Fibroblast of pulmonary artery (primary cell): ENCODE data around the gene EOLA2.
A peak's percentile ranks its signal among the peaks of the same experiment; 100 is the strongest.
"Not testable (repeated sequence)": the region's sequence is repeated elsewhere in the genome, so short reads cannot be mapped to it uniquely, and the experiment has no call there.

ENCODE experiments used
- DNase-seq: peaks from one replicate; pipeline ENCODE4 v3.0.0-alpha.2; 2010; ENCODE audit warnings: low read depth
- H3K4me3 ChIP-seq: replicated peaks from 2 replicates; pipeline ENCODE4 v1.5.1; 2011; ENCODE audit warnings: low read depth, mild to moderate bottlenecking, control low read depth, low read length, moderate library complexity
- CTCF ChIP-seq: IDR thresholded peaks from 2 replicates; pipeline ENCODE4 v1.5.1; 2011; ENCODE audit warnings: mild to moderate bottlenecking, control low read depth, low read length, inconsistent platforms; ENCODE audit errors: missing control alignments

Gene EOLA2

DNA sequence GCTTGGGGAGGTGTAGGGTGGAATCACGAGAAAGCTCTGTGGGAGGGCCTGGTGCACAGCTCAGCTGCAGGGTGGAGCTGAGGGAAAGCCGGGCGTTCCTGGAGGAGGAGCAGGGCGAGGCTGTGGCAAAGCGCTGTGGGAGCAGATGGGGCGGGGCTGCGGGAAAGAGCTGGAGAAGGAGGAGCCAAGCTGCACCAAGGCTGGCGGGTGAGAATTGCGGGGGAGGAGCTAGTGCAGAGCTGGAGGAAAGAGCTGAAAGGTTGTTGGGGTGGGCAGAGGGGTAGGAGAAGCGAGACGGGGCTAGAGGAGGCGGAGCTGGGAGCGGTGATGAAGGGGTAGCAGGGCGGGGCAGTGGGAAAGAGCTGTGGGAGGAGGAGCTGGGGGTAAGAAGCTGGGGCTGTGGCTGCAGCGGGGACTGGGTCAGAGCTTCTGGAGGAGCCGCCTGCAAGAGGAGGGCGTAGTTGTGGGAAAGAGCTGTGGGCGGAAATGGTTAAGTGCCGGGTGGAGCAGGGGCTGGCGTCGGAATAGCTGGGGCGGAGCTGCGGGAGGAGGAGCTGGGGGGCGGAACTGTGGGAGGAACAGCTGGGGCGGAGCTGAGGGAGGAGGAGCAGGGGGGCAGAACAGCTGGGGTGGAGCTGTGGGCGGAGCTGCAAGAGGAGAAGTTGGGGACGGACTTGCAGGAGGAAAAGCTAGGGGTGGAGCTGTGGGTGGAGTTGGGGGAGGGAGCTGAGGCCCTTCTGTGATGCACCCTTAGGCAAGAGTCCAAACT, 1.8 kb upstream of the EOLA2 start:
- TF ChIP-seq CTCF = no peak
- H3K4me3 ChIP-seq = peak overlapping the region; percentile 62
- DNase-seq = peak; percentile 98

DNA sequence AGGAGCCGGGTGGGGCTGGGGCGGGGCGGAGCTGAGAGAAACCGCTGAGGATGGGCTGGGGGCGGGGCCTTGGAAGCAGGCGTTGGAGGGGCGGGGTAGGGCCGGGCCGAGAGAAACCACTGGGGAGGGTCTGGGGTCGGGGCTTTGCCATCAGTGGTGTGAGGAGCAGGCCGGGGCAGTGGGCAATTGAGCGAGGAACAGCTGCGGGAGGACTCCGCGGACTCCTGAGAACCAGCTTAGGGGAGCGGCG, 1.3 kb upstream of the EOLA2 start:
- peak overlapping the region; percentile 62 for H3K4me3 ChIP-seq
- TF ChIP-seq CTCF = no peak
- no peak for DNase-seq

DNA sequence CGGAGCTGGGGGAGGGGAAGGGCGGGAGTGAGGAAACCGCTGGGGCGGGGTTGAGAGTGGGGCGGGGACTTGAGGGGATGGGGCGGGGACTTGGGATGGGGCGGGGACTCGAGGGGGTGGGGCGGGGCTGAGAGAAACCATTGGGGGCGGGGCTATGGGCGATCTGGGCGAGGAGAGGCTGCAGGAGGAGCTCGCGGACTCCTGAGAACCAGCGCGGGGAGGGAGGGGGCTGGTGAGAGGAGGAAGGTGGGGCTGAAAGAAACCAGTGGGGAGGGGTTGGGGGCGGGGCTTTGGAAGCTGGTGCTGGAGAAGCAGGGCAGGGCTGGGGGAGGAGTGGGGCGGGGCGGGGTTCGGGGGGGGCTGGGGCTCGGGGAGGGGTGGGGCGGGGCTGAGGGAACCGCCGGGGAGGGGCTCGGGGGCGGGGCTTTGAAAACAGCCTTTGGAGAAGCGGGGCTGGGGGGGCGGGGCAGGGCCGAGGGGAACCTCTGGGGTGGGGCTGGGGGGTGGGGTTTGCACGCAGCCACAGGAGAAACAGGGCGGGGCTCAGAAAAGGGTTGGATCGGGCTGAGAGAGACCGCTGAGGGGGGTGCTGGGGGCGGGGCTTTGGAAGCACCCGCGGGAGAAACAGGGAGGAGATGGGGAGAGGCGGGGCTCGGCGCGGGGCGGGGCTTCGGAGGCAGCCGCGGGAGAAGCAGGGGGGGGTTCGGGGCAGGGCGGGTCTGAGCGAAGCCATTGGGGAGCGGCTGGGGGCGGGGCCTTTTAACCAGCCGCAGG, 777 bp upstream of the EOLA2 start:
- peak overlapping the region; percentile 77 for H3K4me3 ChIP-seq
- TF ChIP-seq CTCF = no peak

GRCh38 chrX:149937871-149938426, 342 bp downstream of the EOLA2 start:
- TF ChIP-seq CTCF = no peak
- H3K4me3 ChIP-seq = peak overlapping the region; percentile 77
- DNase-seq = peak; percentile 1

More for the DNA sequence above, 777 bp upstream of the EOLA2 start:
- DNase-seq = peak; percentile 93

DNA sequence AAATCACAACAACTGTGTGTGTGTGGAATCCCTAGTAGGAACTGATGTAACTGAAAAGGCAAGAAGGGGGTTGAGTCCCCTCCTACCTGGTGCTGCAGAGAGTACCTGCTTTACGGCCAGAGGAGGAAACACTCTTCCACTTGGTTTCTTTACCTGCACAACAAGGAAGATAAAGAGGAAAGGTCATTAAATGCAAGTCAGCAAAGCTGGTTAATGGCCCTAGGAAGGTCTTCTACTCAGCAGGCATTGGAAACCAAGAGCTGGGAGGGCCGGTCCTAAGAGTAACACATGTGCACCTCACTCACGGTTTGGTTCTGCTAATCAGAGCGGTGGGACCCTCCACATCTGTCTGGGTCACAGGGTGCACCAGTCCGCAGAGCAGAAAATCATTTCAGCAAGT, 963 bp downstream of the EOLA2 start:
- peak overlapping the region; percentile 77 for H3K4me3 ChIP-seq
- not testable (repeated sequence) for DNase-seq

GRCh38 chrX:149933547-149933946, 4.7 kb downstream of the EOLA2 start:
- DNase-seq, H3K4me3 ChIP-seq: not testable (repeated sequence)

DNA sequence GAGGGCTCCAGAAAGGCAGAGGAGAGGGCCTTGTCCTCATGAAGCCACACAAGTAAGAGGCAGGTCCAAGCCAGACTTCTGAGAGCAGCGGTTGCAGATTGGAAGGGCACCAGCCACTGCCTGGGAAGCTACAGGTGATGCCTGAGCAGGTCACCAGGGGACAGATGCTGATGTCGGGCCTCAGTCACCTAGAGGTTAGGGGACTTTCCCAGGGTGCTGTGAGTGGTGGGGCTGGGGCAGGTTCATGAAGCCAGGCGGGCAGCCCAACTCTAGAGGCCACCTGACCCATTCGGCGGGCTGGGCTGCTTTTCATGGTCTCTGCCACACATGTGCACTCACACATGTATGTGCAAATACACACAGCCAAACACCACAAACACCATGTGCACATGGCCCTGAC, 5.3 kb downstream of the EOLA2 start:
- not testable (repeated sequence) for H3K4me3 ChIP-seq, DNase-seq

DNA sequence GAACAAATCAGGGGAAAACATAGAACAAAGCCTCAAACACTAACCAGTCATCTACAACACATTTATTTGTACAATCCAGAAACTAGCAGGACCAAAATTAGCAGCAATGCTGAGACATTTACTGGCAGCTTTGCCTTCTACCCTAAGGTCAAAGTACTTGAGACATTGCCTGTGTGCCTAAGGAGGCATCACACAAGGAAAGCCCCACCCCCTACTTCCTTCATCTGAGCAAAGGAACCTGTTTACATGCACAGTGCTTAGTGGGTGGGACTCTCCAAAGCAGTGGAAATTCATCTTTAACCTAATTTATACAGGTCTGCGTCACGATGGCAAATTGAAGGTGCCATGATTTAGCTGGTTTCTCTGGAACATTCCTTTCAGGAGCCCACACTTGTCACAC, 6.1 kb downstream of the EOLA2 start:
- not testable (repeated sequence) for H3K4me3 ChIP-seq, DNase-seq

DNA sequence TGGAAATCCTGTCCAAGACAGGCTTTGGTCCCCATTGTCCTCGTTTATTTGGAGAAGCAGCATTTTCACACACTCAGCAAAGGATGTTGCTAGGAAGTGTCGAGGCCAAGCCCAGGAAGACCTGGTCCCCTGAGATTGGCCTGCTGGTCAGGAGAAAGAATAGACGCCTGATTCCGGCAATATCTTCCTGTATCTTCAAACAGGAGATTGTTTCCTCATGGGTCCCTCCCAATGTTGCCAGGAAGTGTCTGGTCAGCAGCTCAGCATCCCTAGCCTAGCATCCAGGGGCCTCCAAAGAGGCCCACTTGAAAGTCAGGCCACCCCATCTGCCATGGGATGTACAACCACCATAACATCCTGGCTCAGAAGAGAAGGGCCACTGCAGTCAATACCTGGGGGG, 6.9 kb downstream of the EOLA2 start:
- DNase-seq, H3K4me3 ChIP-seq: not testable (repeated sequence)

DNA sequence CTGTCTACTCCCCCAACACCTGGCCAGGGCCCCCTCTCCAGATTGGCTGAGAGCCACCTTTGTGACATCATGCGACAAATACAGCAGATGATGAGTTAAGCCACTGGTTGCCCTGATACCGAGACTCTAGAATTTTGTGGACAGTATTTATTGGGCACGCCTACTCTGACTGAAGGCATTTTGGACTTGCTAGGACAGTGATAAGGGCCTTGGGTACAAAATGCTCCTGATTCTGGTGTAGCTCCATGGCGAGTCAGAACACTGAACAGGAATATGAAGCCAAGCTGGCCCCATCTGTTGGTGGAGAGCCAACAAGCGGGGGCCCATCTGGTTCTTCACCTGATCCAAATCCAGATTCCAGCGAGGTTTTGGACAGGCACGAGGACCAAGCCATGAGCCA, 8.9 kb downstream of the EOLA2 start, which contains the start of gene HSFX4:
Gene HSFX4, plus strand, starts transcription at position 174 of the 400 bp plus-strand sequence. Its CDS starts 72 bp downstream, at position 246.
- DNase-seq, H3K4me3 ChIP-seq: not testable (repeated sequence)

DNA sequence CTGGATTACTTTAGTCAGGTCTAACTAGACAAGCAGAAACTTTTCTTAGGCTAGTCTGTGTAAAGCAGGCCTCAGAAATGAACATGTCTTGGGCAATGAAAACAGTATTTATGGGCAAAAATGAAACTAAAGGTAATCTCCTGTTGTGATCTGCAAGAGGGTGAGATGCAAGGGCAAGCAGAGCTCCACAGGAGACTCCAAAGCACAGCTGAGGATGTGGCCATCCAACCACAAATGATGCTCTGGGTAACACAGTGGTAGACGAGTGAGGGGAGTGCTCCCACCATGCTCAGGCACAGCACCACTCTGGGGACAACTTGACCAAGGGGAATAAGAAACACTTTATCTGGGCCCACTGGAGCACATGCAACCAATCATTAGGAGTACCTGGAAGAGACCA, 9.7 kb downstream of the EOLA2 start:
- not testable (repeated sequence) for DNase-seq, H3K4me3 ChIP-seq

DNA sequence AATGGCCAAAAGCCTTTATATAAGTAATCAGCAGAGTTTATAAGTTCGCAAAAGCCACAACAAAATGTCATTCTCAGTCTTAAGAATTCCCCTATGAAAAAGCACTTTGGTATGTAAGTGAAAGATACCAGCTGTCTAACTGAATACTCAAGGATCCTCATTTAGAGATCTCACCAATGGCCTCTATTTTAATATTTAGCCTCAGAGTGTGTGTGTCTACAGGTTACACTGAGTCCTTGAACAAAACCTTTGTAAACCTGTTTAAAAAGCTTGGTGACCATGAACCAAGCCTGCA, 10.4 kb downstream of the EOLA2 start:
- not testable (repeated sequence) for H3K4me3 ChIP-seq

DNA sequence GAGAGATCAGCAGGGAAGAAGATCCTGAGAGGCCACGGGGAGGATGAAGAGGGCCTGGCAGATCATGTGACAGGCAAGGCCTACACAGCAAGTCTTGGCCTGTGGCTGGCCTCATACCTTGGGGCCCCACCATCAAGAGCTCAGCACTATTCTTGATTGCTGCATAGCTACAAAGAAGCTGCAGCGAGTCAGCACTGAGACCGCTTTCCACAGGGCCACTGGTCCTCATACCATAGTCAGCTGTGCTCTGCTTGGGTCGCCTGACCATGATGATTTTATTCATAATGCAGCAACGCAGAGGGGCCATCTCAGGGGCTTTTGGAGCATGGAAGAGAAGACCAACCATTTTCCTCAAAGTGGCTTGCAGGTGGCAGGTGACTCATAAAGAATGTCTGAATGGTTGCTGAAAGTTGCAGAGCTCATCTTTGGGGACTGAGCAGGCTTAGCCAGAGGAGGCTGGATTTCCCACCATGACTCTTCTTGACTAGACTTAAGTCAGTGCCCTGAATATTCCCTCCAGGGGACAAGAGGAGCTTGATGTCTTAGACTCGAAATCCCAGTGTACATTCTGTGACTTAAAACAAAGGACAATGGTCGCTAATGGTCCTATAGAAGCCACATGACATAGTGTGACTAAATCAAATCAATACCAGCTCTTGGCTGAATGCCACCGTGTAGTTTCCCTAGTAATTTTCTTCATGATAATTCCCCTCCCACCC, 10.9 kb downstream of the EOLA2 start:
- H3K4me3 ChIP-seq, DNase-seq: not testable (repeated sequence)

More for the DNA sequence above, 10.4 kb downstream of the EOLA2 start:
- not testable (repeated sequence) for DNase-seq
